ENCODE measurements around the gene DOK4.

- no peak for TF ChIP-seq CTCF (IDR thresholded peaks at IDR 0.05)
- no peak for TF ChIP-seq EP300 (IDR thresholded peaks at IDR 0.05)
- no peak for TF ChIP-seq POLR2A (IDR thresholded peaks at IDR 0.05)
Measured at GRCh38 chr16:57502048-57502775, 15.9 kb upstream of the DOK4 start.
